H1 (cell line): ENCODE results near the gene CNRIP1. TPM values are rescaled to one million over a fixed set of nuclear protein-coding genes. Genes with fewer than 3 reads are reported as not detected.

Experiments
- CBX8 ChIP-seq: fragments of 300-800, 300-1000 bp; sonication (generic); IDR thresholded peaks from 2 replicates; pipeline ENCODE4 v1.7.1; 2016; ENCODE audit warnings: low read depth, low read length, borderline replicate concordance
- CREB1 ChIP-seq: IDR thresholded peaks from 2 replicates; pipeline ENCODE4 v1.6.1; 2012; ENCODE audit warnings: inconsistent platforms
- POU5F1 ChIP-seq: IDR thresholded peaks from 2 replicates; pipeline ENCODE4 v1.6.1; 2011; ENCODE audit warnings: low read depth, mild to moderate bottlenecking, low read length, moderate library complexity
- RAD21 ChIP-seq, 2 experiments: IDR thresholded peaks in 1 of 2; conservative IDR thresholded peaks in 1 of 2; 2 replicates each; pipeline ENCODE4 v1.6.1; 2011; ENCODE audit warnings: low read depth in 2 of 2, low read length in 2 of 2, improper control_type of control experiment in 1 of 2, inconsistent platforms in 1 of 2, mild to moderate bottlenecking in 1 of 2, moderate library complexity in 1 of 2
- SP2 ChIP-seq: IDR thresholded peaks from 2 replicates; pipeline ENCODE4 v1.6.1; 2012; ENCODE audit warnings: mild to moderate bottlenecking, low read length, inconsistent platforms
- SP4 ChIP-seq: IDR thresholded peaks from 2 replicates; pipeline ENCODE4 v1.6.1; 2012; ENCODE audit warnings: low read length, inconsistent platforms
- TAF7 ChIP-seq: optimal IDR thresholded peaks from 2 replicates; pipeline ENCODE3; 2011; ENCODE audit warnings: low read depth, mild to moderate bottlenecking, inconsistent platforms, low read length, moderate library complexity, borderline replicate concordance
- polyA plus RNA-seq, 7 experiments: library from polyadenylated mRNA; depleted of rRNA in 3 of 7; stranded (reverse) in 5 of 7; unstranded in 2 of 7; fragments of >200 nt in 5 of 7; fragments of 200-250 nt in 2 of 7; gene quantifications; 1 replicate in 5 of 7; 2 replicates in 1 of 7; 4 replicates in 1 of 7; pipeline versions ENCODE4 v1.2.1 to v1.2.3, GENCODE V29; 2011 to 2013; ENCODE audit warnings: missing spikeins in 2 of 7, mixed read lengths in 2 of 7
- total RNA-seq: library from RNA; stranded (reverse); fragmentation: NEBNext Ultra II Directional; extraction: Animal tissue kit (Norgen Biotek cat#: 25700); gene quantifications from 2 replicates; pipeline ENCODE4 v1.2.1, GENCODE V29; 2021
- TF ChIP-seq, protein P1 (sequence below): IDR thresholded peaks from 2 replicates; pipeline ENCODE4 v1.6.1; 2012; ENCODE audit warnings: inconsistent platforms

The CNRIP1 gene
- total and polyA plus RNA-seq, 2 of the 8 experiments (the other 6 are each of a cell fraction or from before 2014, with no cell fraction given), result 4.6 to 7.0 TPM

DNA sequence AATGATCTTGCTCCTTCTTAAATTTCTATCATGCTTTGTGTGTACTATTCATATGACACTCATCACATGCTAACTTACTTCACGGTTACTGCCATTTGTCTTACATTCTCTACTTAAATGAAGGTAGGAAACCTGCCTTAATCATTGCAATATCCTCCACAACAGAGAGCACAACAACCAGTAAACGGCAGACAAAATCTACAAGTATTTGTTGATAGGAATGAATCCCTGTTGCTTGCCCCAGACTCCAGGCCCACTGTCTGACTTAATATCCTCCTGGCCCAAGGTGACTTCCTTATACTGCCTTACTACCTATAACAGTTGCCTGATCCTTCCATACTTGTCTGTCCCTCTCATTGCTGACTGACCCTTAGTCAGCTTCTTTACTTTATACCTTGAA is 70.9 kb downstream of the CNRIP1 start (continued):
- TF ChIP-seq RAD21 (IDR thresholded peaks at IDR 0.05 in 1 of 2, conservative IDR thresholded peaks at IDR 0.05 in 1 of 2; ENCODE audit: low read depth in 2 of 2, low read length in 2 of 2), result no peak
- TF ChIP-seq TAF7, result no peak
- TF ChIP-seq CREB1, result no peak
- no peak for TF ChIP-seq SP2
- TF ChIP-seq POU5F1, result no peak
- no peak for TF ChIP-seq SP4
- TF ChIP-seq CBX8, result no peak
- TF ChIP-seq, protein P1, sequence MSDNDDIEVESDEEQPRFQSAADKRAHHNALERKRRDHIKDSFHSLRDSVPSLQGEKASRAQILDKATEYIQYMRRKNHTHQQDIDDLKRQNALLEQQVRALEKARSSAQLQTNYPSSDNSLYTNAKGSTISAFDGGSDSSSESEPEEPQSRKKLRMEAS, result no peak
